Ascending aorta (tissue), 2 donors: ENCODE results near the gene MSRB3. TPM values are rescaled to one million over a fixed set of nuclear protein-coding genes. Genes with fewer than 3 reads are reported as not detected.
A peak's percentile ranks its signal among the peaks of the same experiment; 100 is the strongest.

ENCODE experiments used
- DNase-seq, 2 donors: peaks; one replicate each; pipeline ENCODE4 v3.0.0-alpha.2; 2019; ENCODE audit warnings: low spot score in 2 of 2
- H3K27ac ChIP-seq, 2 donors: fragments of 200-600 bp; sonication (generic); one replicate each; pipeline ENCODE4 v1.5.1; 2016 to 2017; ENCODE audit warnings: mild to moderate bottlenecking in 1 of 2
- H3K27me3 ChIP-seq: fragments of 200-600 bp; sonication (generic); one replicate; pipeline ENCODE4 v1.5.1; 2017
- H3K36me3 ChIP-seq, 2 donors: fragments of 200-600 bp; sonication (generic); one replicate each; pipeline ENCODE4 v1.5.1; 2016
- H3K4me1 ChIP-seq, 2 donors: fragments of 200-600 bp; sonication (generic); one replicate each; pipeline ENCODE4 v1.5.1; 2016 to 2017; ENCODE audit warnings: mild to moderate bottlenecking in 1 of 2
- H3K4me3 ChIP-seq, 2 donors: fragments of 200-600 bp; sonication (generic); one replicate each; pipeline ENCODE4 v1.5.1; 2016 to 2017; ENCODE audit warnings: mild to moderate bottlenecking in 1 of 2
- H3K9me3 ChIP-seq, 2 donors: fragments of 200-600 bp; sonication (generic); one replicate each; pipeline ENCODE4 v1.5.1; 2016
- CTCF ChIP-seq, 3 experiments: fragments of 200-600 bp in 2 of 3; fragments of 450-650 bp in 1 of 3; sonication (generic) in 2 of 3; IDR thresholded peaks; one replicate each; pipeline ENCODE4 v1.5.1; 2016 to 2019; ENCODE audit warnings: antibody characterized with exemption in 3 of 3, mild to moderate bottlenecking in 1 of 3, moderate library complexity in 1 of 3
- intact Hi-C: fragments of 100-400 bp; cut with DNase I; formaldehyde crosslinking; loops from one replicate; pipeline ENCODE4 v1.15.1; 2023
- total RNA-seq: library from RNA; depleted of rRNA; stranded (reverse); fragments of >200 nt; gene quantifications from one replicate; pipeline ENCODE4 v1.1.0, GENCODE V29; 2016

The MSRB3 gene
- total RNA-seq, 1 donor from 2014 or later: 79.4 TPM

- intact Hi-C loops: no loop called here
- peak in 1 of 2 donors; percentile 78 for DNase-seq
- Histone ChIP-seq H3K9me3 (no peaks in the 10 kb centered on the region), H3K36me3 (no peaks in the 10 kb centered on the region), H3K4me1 (peaks cover 0 to 9% of the 10 kb centered on the region in 2 donors), H3K27ac (no peak overlapping the region), H3K27me3 (no peaks in the 10 kb centered on the region), H3K4me3 (no peak overlapping the region)
- TF ChIP-seq CTCF (IDR thresholded peaks at IDR 0.05): no peak
Measured at GRCh38 chr12:65501093-65501621, 222.7 kb downstream of the MSRB3 start.

- no peak for DNase-seq
- intact Hi-C loops: no loop called here
- no peaks in the 10 kb centered on the region for H3K27me3 ChIP-seq
- no peak for TF ChIP-seq CTCF (IDR thresholded peaks at IDR 0.05)
- peaks cover 0 to 9% of the 10 kb centered on the region in 2 donors for H3K4me1 ChIP-seq
- no peak overlapping the region for H3K27ac ChIP-seq
- no peak overlapping the region for H3K4me3 ChIP-seq
- no peaks in the 10 kb centered on the region for H3K36me3 ChIP-seq
- H3K9me3 ChIP-seq: no peaks in the 10 kb centered on the region
Measured at GRCh38 chr12:65501935-65502334, 223.5 kb downstream of the MSRB3 start.

GRCh38 chr12:65504417-65504816, 225.9 kb downstream of the MSRB3 start:
- H3K27ac ChIP-seq: no peak overlapping the region
- no peak for TF ChIP-seq CTCF (IDR thresholded peaks at IDR 0.05)
- intact Hi-C loops: no loop called here
- no peaks in the 10 kb centered on the region for H3K27me3 ChIP-seq
- H3K9me3 ChIP-seq: no peaks in the 10 kb centered on the region
- peaks cover 0 to 9% of the 10 kb centered on the region in 2 donors for H3K4me1 ChIP-seq
- no peak for DNase-seq
- H3K4me3 ChIP-seq: no peak overlapping the region
- no peaks in the 10 kb centered on the region for H3K36me3 ChIP-seq

- H3K9me3 ChIP-seq: no peaks in the 10 kb centered on the region
- DNase-seq: no peak
- TF ChIP-seq CTCF (IDR thresholded peaks at IDR 0.05): no peak
- H3K36me3 ChIP-seq: no peaks in the 10 kb centered on the region
- no peak overlapping the region for H3K27ac ChIP-seq
- H3K4me3 ChIP-seq: no peak overlapping the region
- H3K4me1 ChIP-seq: peaks cover 0 to 8% of the 10 kb centered on the region in 2 donors
- intact Hi-C loops: no loop called here
- H3K27me3 ChIP-seq: no peaks in the 10 kb centered on the region
Measured at GRCh38 chr12:65505386-65506121, 227.1 kb downstream of the MSRB3 start.

- no peaks in the 10 kb centered on the region for H3K36me3 ChIP-seq
- H3K27me3 ChIP-seq: no peaks in the 10 kb centered on the region
- no peak overlapping the region for H3K27ac ChIP-seq
- H3K4me1 ChIP-seq: no peaks in the 10 kb centered on the region
- DNase-seq: no peak
- intact Hi-C loops: no loop called here
- H3K4me3 ChIP-seq: no peak overlapping the region
- TF ChIP-seq CTCF (IDR thresholded peaks at IDR 0.05): no peak
- H3K9me3 ChIP-seq: no peaks in the 10 kb centered on the region
Measured at GRCh38 chr12:65508276-65509035, 230.0 kb downstream of the MSRB3 start.
